PC-3 (cell line): Measurements from ENCODE around the gene EDN2. TPM values are rescaled to one million over a fixed set of nuclear protein-coding genes. Genes with fewer than 3 reads are reported as not detected.

Experiments
- ATAC-seq: fragments of 200-7000 bp; cut with Tn5 transposase; 2 replicates; pipeline ENCODE4 v1.9.1; 2020; ENCODE audit warnings: mild to moderate bottlenecking, moderate library complexity
- BruUV-seq: library from RNA; stranded (reverse); fragments of 400-500 nt; replicated peaks from 2 replicates; lab custom pipeline; 2021; lab: Mats Ljungman, UMichigan
- CTCF ChIA-PET: fragments of 300-600 bp; sonication (Branson Sonifier 250); formaldehyde crosslinking; loops from one replicate; lab custom pipeline; 2022; ENCODE audit warnings: antibody characterized with exemption; lab: Charles Lee
- POLR2A ChIA-PET: fragments of 300-600 bp; sonication (Branson Sonifier 250); formaldehyde crosslinking; loops from one replicate; lab custom pipeline; 2022; ENCODE audit warnings: antibody characterized with exemption; ENCODE audit not compliant: unreplicated experiment; lab: Charles Lee
- DNase-seq: peaks from one replicate; pipeline ENCODE4 v3.0.0-alpha.2; 2015
- H2AFZ ChIP-seq: fragments of 300-600 bp; sonication (generic); 2 replicates; pipeline ENCODE4 v1.6.0; 2016; ENCODE audit warnings: antibody characterized with exemption, low read length
- H3F3A ChIP-seq: fragments of 300-600 bp; sonication (generic); one replicate; pipeline ENCODE4 v1.6.0; 2017; ENCODE audit warnings: antibody characterized with exemption, low read length, control low read depth, mild to moderate bottlenecking; ENCODE audit not compliant: unreplicated experiment
- H3K27ac ChIP-seq: fragments of 300-600 bp; sonication (generic); 2 replicates; pipeline ENCODE4 v1.5.1; 2016; ENCODE audit warnings: mild to moderate bottlenecking, low read length
- H3K27me3 ChIP-seq: fragments of 300-600 bp; sonication (generic); 2 replicates; pipeline ENCODE4 v1.6.1; 2016; ENCODE audit warnings: low read length, mixed read lengths
- H3K36me3 ChIP-seq: fragments of 300-600 bp; sonication (generic); 2 replicates; pipeline ENCODE4 v1.6.1; 2016; ENCODE audit warnings: low read depth, mixed run types, low read length, mixed read lengths
- H3K4me1 ChIP-seq: fragments of 300-600 bp; sonication (generic); 2 replicates; pipeline ENCODE4 v1.5.1; 2016; ENCODE audit warnings: low read length; ENCODE audit not compliant: insufficient read depth
- H3K4me2 ChIP-seq: fragments of 300-600 bp; sonication (generic); 2 replicates; pipeline ENCODE4 v1.6.0; 2016; ENCODE audit warnings: low read length
- H3K4me3 ChIP-seq: fragments of 300-600 bp; sonication (generic); 2 replicates; pipeline ENCODE4 v1.5.1; 2016; ENCODE audit warnings: mild to moderate bottlenecking, low read length, mixed read lengths
- H3K79me2 ChIP-seq: fragments of 300-600 bp; sonication (generic); 2 replicates; pipeline ENCODE4 v1.6.1; 2017; ENCODE audit warnings: low read length, mixed read lengths
- H3K9ac ChIP-seq: fragments of 300-600 bp; sonication (generic); 2 replicates; pipeline ENCODE4 v1.6.0; 2016; ENCODE audit warnings: mild to moderate bottlenecking, low read length
- H3K9me2 ChIP-seq: fragments of 300-600 bp; sonication (generic); replicated peaks from 2 replicates; pipeline ENCODE4 v1.6.1; 2016; ENCODE audit warnings: mixed run types, low read length, mixed read lengths
- H3K9me3 ChIP-seq: fragments of 300-600 bp; sonication (generic); 2 replicates; pipeline ENCODE4 v1.6.1; 2016; ENCODE audit warnings: low read length, mixed read lengths
- H4K20me1 ChIP-seq: fragments of 300-600 bp; sonication (generic); 2 replicates; pipeline ENCODE4 v1.6.1; 2016; ENCODE audit warnings: low read length, mixed read lengths
- CTCF ChIP-seq: fragments of 300-600 bp; sonication (generic); conservative IDR thresholded peaks from 2 replicates; pipeline ENCODE4 v1.5.1; 2017; ENCODE audit warnings: antibody characterized with exemption, low read depth, mild to moderate bottlenecking, low read length
- EZH2 ChIP-seq: fragments of 300-600 bp; sonication (generic); IDR thresholded peaks from one replicate; pipeline ENCODE4 v1.6.1; 2017; ENCODE audit warnings: antibody characterized with exemption, mild to moderate bottlenecking, low read length; ENCODE audit not compliant: unreplicated experiment
- EZH2phosphoT487 ChIP-seq: fragments of 300-600 bp; sonication (generic); IDR thresholded peaks from 2 replicates; pipeline ENCODE4 v1.6.1; 2018; ENCODE audit warnings: mild to moderate bottlenecking, antibody characterized with exemption, low read length, borderline replicate concordance
- intact Hi-C: fragments of 100-400 bp; cut with micrococcal nuclease; formaldehyde crosslinking; loops from 2 replicates; pipeline ENCODE4 v1.9.0; 2023
- total RNA-seq: library from RNA; depleted of rRNA; stranded (reverse); fragments of >200 nt; gene quantifications from 2 replicates; pipeline ENCODE4 v1.2.3, GENCODE V29; 2014

The EDN2 gene
- total RNA-seq, 1 experiment from 2014 or later: 0.36 TPM

- no peak overlapping the region for H3K4me2 ChIP-seq
- H3K9me2 ChIP-seq: no peaks in the 10 kb centered on the region
- H3K79me2 ChIP-seq: no peaks in the 10 kb centered on the region
- H3K9me3 ChIP-seq: no peaks in the 10 kb centered on the region
- DNase-seq (no peak), ATAC-seq (no peak)
- H3K9ac ChIP-seq: no peak overlapping the region
- H3F3A ChIP-seq: no peaks in the 10 kb centered on the region
- no peak overlapping the region for H2AFZ ChIP-seq
- CTCF ChIA-PET: no interaction called here
- no peaks in the 10 kb centered on the region for H3K27me3 ChIP-seq
- POLR2A ChIA-PET: no interaction called here
- no peak overlapping the region for H3K4me3 ChIP-seq
- intact Hi-C loops: no loop called here
- no peaks in the 10 kb centered on the region for H4K20me1 ChIP-seq
- TF ChIP-seq CTCF: no peak
- no peak for TF ChIP-seq EZH2phosphoT487
- no peak for TF ChIP-seq EZH2
- H3K27ac ChIP-seq: no peak overlapping the region
- no peaks in the 10 kb centered on the region for H3K36me3 ChIP-seq
- peaks cover 10% of the 10 kb centered on the region for H3K4me1 ChIP-seq
- no TSS peak for BruUV-seq
These were observed 24.8 kb upstream of the EDN2 start for GRCh38 chr1:41509270-41509671.

DNA sequence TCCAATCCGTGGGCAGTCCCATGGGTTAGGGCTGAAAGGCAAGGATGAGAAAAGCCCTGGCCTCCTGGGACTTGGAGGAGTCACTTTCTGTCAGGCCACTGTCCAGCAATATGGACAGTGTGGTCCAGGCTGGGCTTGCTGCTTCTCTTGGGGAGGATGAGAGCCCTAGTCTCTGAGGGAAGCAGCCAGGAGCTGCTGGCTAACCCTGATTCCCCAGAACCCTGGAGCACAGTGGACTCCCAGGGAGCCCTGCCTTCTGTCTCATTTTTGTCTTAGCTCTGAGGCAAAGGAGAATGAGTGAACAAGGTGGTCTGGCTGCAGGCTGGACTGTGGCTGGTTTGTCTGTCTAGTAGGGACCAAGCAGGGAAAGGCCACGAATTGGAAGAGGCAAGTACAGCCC is 23.8 kb upstream of the EDN2 start:
- Histone ChIP-seq H3K4me3 (no peak overlapping the region), H3F3A (no peaks in the 10 kb centered on the region), H3K9me3 (no peaks in the 10 kb centered on the region), H3K79me2 (no peaks in the 10 kb centered on the region), H2AFZ (no peak overlapping the region), H3K9ac (no peak overlapping the region), H3K36me3 (no peaks in the 10 kb centered on the region), H3K27me3 (no peaks in the 10 kb centered on the region), H3K9me2 (no peaks in the 10 kb centered on the region), H3K4me1 (peaks cover 11% of the 10 kb centered on the region), H3K4me2 (no peak overlapping the region), H4K20me1 (no peaks in the 10 kb centered on the region), H3K27ac (no peak overlapping the region)
- TF ChIP-seq EZH2: no peak
- no peak for TF ChIP-seq EZH2phosphoT487
- no peak for TF ChIP-seq CTCF
- ATAC-seq: no peak
- POLR2A ChIA-PET: no interaction called here
- BruUV-seq: no TSS peak
- CTCF ChIA-PET: no interaction called here
- intact Hi-C loops: no loop called here
- no peak for DNase-seq

DNA sequence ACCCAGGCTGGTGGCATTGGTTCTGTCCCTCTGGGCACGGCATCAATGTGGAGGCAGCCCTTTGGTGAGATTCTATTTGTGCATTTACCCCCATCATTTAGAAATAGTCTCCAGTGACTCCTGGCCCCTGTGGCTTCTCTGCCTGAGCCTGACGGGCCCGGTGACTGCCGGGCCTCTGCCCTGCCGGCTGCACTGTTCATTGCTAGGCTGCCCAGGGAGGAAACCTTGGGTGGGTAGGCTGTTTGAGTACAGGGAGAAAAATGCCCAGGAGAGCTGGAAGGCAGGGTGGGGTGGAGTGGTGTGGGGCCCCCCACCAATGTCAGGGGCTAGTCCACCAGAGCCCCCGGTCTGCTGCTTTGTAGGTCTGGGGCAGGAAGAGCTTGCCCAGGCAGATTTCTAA is 23.4 kb upstream of the EDN2 start:
- H3F3A ChIP-seq: no peaks in the 10 kb centered on the region
- TF ChIP-seq EZH2 (no peak), CTCF (no peak), EZH2phosphoT487 (no peak)
- H3K27ac ChIP-seq: no peak overlapping the region
- BruUV-seq: no TSS peak
- no peak overlapping the region for H3K4me2 ChIP-seq
- no peaks in the 10 kb centered on the region for H3K27me3 ChIP-seq
- no peak overlapping the region for H3K9ac ChIP-seq
- ChIA-PET CTCF (no interaction called here), POLR2A (no interaction called here)
- no peaks in the 10 kb centered on the region for H3K9me3 ChIP-seq
- no peak overlapping the region for H2AFZ ChIP-seq
- DNase-seq: no peak
- H3K79me2 ChIP-seq: no peaks in the 10 kb centered on the region
- peaks cover 11% of the 10 kb centered on the region for H3K4me1 ChIP-seq
- no peaks in the 10 kb centered on the region for H4K20me1 ChIP-seq
- no peak overlapping the region for H3K4me3 ChIP-seq
- intact Hi-C loops: no loop called here
- H3K9me2 ChIP-seq: no peaks in the 10 kb centered on the region
- no peaks in the 10 kb centered on the region for H3K36me3 ChIP-seq
- no peak for ATAC-seq
